ENCODE data around the gene PPP3R2. TPM values are rescaled to one million over a fixed set of nuclear protein-coding genes. Genes with fewer than 3 reads are reported as not detected.

PPP3R2 gene
- total and polyA plus RNA-seq, 2 experiments from 2014 or later: not detected

- Histone ChIP-seq H4K20me1 (replicated peaks; ENCODE audit: insufficient read depth) (no peaks in the 10 kb centered on the region), H3F3A (replicated peaks; ENCODE audit: low read depth) (no peaks in the 10 kb centered on the region), H3K79me2 (replicated peaks; ENCODE audit: insufficient read depth) (no peaks in the 10 kb centered on the region), H3K9me2 (ENCODE audit: insufficient read depth) (peaks cover 6% of the 10 kb centered on the region), H3K27me3 (ENCODE audit: insufficient read depth) (no peaks in the 10 kb centered on the region), H2AFZ (no peak overlapping the region; the same call in 1 of the 2 replicates), H3K4me2 (no peak overlapping the region), H3K36me3 (ENCODE audit: insufficient read depth) (no peaks in the 10 kb centered on the region), H3K27ac (ENCODE audit: low read depth) (no peak overlapping the region), H3K4me1 (ENCODE audit: insufficient read depth) (0 out of 2 replicates have a peak, but pooled peaks cover 2% of the 10 kb centered on the region), H3K4me3 (no peak overlapping the region)
- Mint-ChIP-seq H3K4me1 (peaks cover 9% of the 10 kb centered on the region; the same call in 2 of the 3 replicates), H3K4me3 (no peak overlapping the region), H3K27ac (no peak overlapping the region), H3K27me3 (ENCODE audit: insufficient read depth, low read depth, poor library complexity) (peaks cover 2% of the 10 kb centered on the region), H3K36me3 (ENCODE audit: low read depth) (no peaks in the 10 kb centered on the region), H3K9me3 (no peaks in the 10 kb centered on the region)
- no peak for TF ChIP-seq CREB1 (CRISPR knock-in tag; IDR thresholded peaks at IDR 0.05; ENCODE audit: low read depth)
- TF ChIP-seq, protein P1, sequence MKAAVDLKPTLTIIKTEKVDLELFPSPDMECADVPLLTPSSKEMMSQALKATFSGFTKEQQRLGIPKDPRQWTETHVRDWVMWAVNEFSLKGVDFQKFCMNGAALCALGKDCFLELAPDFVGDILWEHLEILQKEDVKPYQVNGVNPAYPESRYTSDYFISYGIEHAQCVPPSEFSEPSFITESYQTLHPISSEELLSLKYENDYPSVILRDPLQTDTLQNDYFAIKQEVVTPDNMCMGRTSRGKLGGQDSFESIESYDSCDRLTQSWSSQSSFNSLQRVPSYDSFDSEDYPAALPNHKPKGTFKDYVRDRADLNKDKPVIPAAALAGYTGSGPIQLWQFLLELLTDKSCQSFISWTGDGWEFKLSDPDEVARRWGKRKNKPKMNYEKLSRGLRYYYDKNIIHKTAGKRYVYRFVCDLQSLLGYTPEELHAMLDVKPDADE (IDR thresholded peaks at IDR 0.05): no peak
- no peak for TF ChIP-seq EZH2 (IDR thresholded peaks at IDR 0.05; ENCODE audit: low read depth, unreplicated experiment)
- TF ChIP-seq CTCF (conservative IDR thresholded peaks at IDR 0.05; ENCODE audit: low read depth in 2 of 2): no peak
- TF ChIP-seq STAT1 (IDR thresholded peaks at IDR 0.05; ENCODE audit: unreplicated experiment): no peak
- no peak for TF ChIP-seq REST (IDR thresholded peaks at IDR 0.05; ENCODE audit: unreplicated experiment)
- no peak for TF ChIP-seq ZNF331 (CRISPR knock-in tag; IDR thresholded peaks at IDR 0.05; ENCODE audit: low read depth)
- TF ChIP-seq EZH2phosphoT487 (IDR thresholded peaks at IDR 0.05; ENCODE audit: unreplicated experiment): no peak
- TF ChIP-seq JUNB (IDR thresholded peaks at IDR 0.05; ENCODE audit: unreplicated experiment): no peak
- no peak for TF ChIP-seq POLR2AphosphoS5 (IDR thresholded peaks at IDR 0.05; ENCODE audit: low read depth)
- no peak for TF ChIP-seq NANOG (IDR thresholded peaks at IDR 0.05; ENCODE audit: borderline replicate concordance)
- TF ChIP-seq, protein P2, sequence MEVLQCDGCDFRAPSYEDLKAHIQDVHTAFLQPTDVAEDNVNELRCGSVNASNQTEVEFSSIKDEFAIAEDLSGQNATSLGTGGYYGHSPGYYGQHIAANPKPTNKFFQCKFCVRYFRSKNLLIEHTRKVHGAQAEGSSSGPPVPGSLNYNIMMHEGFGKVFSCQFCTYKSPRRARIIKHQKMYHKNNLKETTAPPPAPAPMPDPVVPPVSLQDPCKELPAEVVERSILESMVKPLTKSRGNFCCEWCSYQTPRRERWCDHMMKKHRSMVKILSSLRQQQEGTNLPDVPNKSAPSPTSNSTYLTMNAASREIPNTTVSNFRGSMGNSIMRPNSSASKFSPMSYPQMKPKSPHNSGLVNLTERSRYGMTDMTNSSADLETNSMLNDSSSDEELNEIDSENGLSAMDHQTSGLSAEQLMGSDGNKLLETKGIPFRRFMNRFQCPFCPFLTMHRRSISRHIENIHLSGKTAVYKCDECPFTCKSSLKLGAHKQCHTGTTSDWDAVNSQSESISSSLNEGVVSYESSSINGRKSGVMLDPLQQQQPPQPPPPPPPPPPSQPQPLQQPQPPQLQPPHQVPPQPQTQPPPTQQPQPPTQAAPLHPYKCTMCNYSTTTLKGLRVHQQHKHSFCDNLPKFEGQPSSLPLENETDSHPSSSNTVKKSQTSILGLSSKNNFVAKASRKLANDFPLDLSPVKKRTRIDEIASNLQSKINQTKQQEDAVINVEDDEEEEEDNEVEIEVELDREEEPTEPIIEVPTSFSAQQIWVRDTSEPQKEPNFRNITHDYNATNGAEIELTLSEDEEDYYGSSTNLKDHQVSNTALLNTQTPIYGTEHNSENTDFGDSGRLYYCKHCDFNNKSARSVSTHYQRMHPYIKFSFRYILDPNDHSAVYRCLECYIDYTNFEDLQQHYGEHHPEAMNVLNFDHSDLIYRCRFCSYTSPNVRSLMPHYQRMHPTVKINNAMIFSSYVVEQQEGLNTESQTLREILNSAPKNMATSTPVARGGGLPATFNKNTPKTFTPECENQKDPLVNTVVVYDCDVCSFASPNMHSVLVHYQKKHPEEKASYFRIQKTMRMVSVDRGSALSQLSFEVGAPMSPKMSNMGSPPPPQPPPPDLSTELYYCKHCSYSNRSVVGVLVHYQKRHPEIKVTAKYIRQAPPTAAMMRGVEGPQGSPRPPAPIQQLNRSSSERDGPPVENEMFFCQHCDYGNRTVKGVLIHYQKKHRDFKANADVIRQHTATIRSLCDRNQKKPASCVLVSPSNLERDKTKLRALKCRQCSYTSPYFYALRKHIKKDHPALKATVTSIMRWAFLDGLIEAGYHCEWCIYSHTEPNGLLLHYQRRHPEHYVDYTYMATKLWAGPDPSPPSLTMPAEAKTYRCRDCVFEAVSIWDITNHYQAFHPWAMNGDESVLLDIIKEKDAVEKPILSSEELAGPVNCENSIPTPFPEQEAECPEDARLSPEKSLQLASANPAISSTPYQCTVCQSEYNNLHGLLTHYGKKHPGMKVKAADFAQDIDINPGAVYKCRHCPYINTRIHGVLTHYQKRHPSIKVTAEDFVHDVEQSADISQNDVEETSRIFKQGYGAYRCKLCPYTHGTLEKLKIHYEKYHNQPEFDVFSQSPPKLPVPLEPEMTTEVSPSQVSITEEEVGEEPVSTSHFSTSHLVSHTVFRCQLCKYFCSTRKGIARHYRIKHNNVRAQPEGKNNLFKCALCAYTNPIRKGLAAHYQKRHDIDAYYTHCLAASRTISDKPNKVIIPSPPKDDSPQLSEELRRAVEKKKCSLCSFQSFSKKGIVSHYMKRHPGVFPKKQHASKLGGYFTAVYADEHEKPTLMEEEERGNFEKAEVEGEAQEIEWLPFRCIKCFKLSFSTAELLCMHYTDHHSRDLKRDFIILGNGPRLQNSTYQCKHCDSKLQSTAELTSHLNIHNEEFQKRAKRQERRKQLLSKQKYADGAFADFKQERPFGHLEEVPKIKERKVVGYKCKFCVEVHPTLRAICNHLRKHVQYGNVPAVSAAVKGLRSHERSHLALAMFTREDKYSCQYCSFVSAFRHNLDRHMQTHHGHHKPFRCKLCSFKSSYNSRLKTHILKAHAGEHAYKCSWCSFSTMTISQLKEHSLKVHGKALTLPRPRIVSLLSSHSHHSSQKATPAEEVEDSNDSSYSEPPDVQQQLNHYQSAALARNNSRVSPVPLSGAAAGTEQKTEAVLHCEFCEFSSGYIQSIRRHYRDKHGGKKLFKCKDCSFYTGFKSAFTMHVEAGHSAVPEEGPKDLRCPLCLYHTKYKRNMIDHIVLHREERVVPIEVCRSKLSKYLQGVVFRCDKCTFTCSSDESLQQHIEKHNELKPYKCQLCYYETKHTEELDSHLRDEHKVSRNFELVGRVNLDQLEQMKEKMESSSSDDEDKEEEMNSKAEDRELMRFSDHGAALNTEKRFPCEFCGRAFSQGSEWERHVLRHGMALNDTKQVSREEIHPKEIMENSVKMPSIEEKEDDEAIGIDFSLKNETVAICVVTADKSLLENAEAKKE (CRISPR knock-in tag; IDR thresholded peaks at IDR 0.05): no peak
- TF ChIP-seq ZNF114 (CRISPR knock-in tag; IDR thresholded peaks at IDR 0.05): no peak
- ATAC-seq: no peak
- DNase-seq (ENCODE audit: low spot score): no peak
These were observed 31.1 kb upstream of the PPP3R2 start for GRCh38 chr9:101625876-101626275.
